HEK293 (cell line): ENCODE results near the gene NFKBIL1.
A peak's percentile ranks its signal among the peaks of the same experiment; 100 is the strongest.

Experiments used
- CTCF ChIA-PET: fragments of 350-600 bp; formaldehyde crosslinking; extraction: SDS; loops from one replicate; lab custom pipeline; 2021; ENCODE audit warnings: antibody characterized with exemption; lab: Yijun Ruan, JAX
- POLR2A ChIA-PET: fragments of 300-600 bp; formaldehyde crosslinking; extraction: SDS; loops from one replicate; lab custom pipeline; 2020; ENCODE audit warnings: antibody characterized with exemption, inconsistent platforms; lab: Yijun Ruan, JAX
- H3K27ac ChIP-seq: fragments of 200-500 bp; sonication (Bioruptor generic); 2 replicates; pipeline ENCODE4 v1.5.1; 2014; ENCODE audit warnings: low read depth, low read length, control low read depth, inconsistent platforms; ENCODE audit errors: extremely low read depth
- H3K36me3 ChIP-seq, 2 experiments: fragments of 200-500 bp in 1 of 2; sonication (Bioruptor generic) in 1 of 2; 1 replicate in 1 of 2; 2 replicates in 1 of 2; pipeline ENCODE4 v1.5.1; 2014 to 2017; ENCODE audit warnings: inconsistent platforms in 2 of 2, low read length in 2 of 2; ENCODE audit not compliant: control insufficient read depth in 2 of 2, insufficient read depth in 1 of 2
- H3K4me1 ChIP-seq: fragments of 200-500 bp; sonication (Bioruptor generic); 2 replicates; pipeline ENCODE4 v1.5.1; 2014; ENCODE audit warnings: mild to moderate bottlenecking, low read length, inconsistent platforms; ENCODE audit not compliant: control insufficient read depth, insufficient read depth
- H3K4me3 ChIP-seq: 2 replicates; pipeline ENCODE4 v1.5.1; 2011; ENCODE audit warnings: low read depth, mild to moderate bottlenecking, control low read depth, low read length, moderate library complexity
- H3K9me3 ChIP-seq: fragments of 200-500 bp; sonication (Bioruptor generic); 2 replicates; pipeline ENCODE4 v1.5.1; 2014; ENCODE audit warnings: low read depth, low read length, inconsistent platforms; ENCODE audit not compliant: control insufficient read depth, insufficient read depth
- GFI1B ChIP-seq: fragments of 450-650 bp; formaldehyde crosslinking; IDR thresholded peaks from 2 replicates; pipeline ENCODE4 v1.5.1; 2016; ENCODE audit warnings: missing biosample characterization, missing genetic modification characterization
- GLI4 ChIP-seq: fragments of 450-650 bp; formaldehyde crosslinking; IDR thresholded peaks from 2 replicates; pipeline ENCODE4 v1.5.1; 2016; ENCODE audit warnings: missing biosample characterization, missing genetic modification characterization
- KLF10 ChIP-seq: fragments of 450-650 bp; IDR thresholded peaks from 2 replicates; pipeline ENCODE4 v1.5.1; 2018; ENCODE audit warnings: missing biosample characterization, mild to moderate bottlenecking, missing genetic modification characterization
- PRDM10 ChIP-seq: fragments of 450-650 bp; formaldehyde crosslinking; IDR thresholded peaks from 2 replicates; pipeline ENCODE4 v1.5.1; 2016; ENCODE audit warnings: missing biosample characterization, missing genetic modification characterization
- PRDM4 ChIP-seq: fragments of 450-650 bp; formaldehyde crosslinking; IDR thresholded peaks from 2 replicates; pipeline ENCODE4 v1.5.1; 2017; ENCODE audit warnings: missing biosample characterization, missing genetic modification characterization
- REST ChIP-seq: fragments of 450-650 bp; formaldehyde crosslinking; IDR thresholded peaks from 2 replicates; pipeline ENCODE4 v1.5.1; 2016; ENCODE audit warnings: missing biosample characterization, missing genetic modification characterization
- SCRT1 ChIP-seq: fragments of 450-650 bp; formaldehyde crosslinking; IDR thresholded peaks from 2 replicates; pipeline ENCODE4 v1.5.1; 2016; ENCODE audit warnings: missing biosample characterization, missing genetic modification characterization, borderline replicate concordance
- ZBTB17 ChIP-seq: fragments of 450-650 bp; formaldehyde crosslinking; IDR thresholded peaks from 2 replicates; pipeline ENCODE4 v1.5.1; 2016; ENCODE audit warnings: missing biosample characterization, missing genetic modification characterization
- ZBTB21 ChIP-seq: fragments of 450-650 bp; formaldehyde crosslinking; IDR thresholded peaks from 2 replicates; pipeline ENCODE4 v1.5.1; 2017; ENCODE audit warnings: missing biosample characterization, missing genetic modification characterization
- ZBTB44 ChIP-seq: fragments of 450-650 bp; IDR thresholded peaks from 2 replicates; pipeline ENCODE4 v1.5.1; 2018; ENCODE audit warnings: missing biosample characterization, mild to moderate bottlenecking, missing genetic modification characterization
- ZNF16 ChIP-seq: fragments of 450-650 bp; formaldehyde crosslinking; IDR thresholded peaks from 2 replicates; pipeline ENCODE4 v1.5.1; 2016; ENCODE audit warnings: low read depth, missing biosample characterization, missing genetic modification characterization
- ZNF169 ChIP-seq: fragments of 450-650 bp; formaldehyde crosslinking; IDR thresholded peaks from 2 replicates; pipeline ENCODE4 v1.5.1; 2016; ENCODE audit warnings: missing biosample characterization, missing genetic modification characterization
- ZNF18 ChIP-seq: fragments of 450-650 bp; formaldehyde crosslinking; IDR thresholded peaks from 2 replicates; pipeline ENCODE4 v1.5.1; 2016; ENCODE audit warnings: missing biosample characterization, missing genetic modification characterization
- ZNF202 ChIP-seq: fragments of 450-650 bp; formaldehyde crosslinking; IDR thresholded peaks from 2 replicates; pipeline ENCODE4 v1.5.1; 2016; ENCODE audit warnings: missing biosample characterization, missing genetic modification characterization, borderline replicate concordance
- ZNF341 ChIP-seq: fragments of 450-650 bp; formaldehyde crosslinking; IDR thresholded peaks from 2 replicates; pipeline ENCODE4; 2016; ENCODE audit warnings: low read depth, missing biosample characterization, missing genetic modification characterization
- ZNF394 ChIP-seq: fragments of 450-650 bp; formaldehyde crosslinking; IDR thresholded peaks from 2 replicates; pipeline ENCODE4 v1.5.1; 2016; ENCODE audit warnings: missing biosample characterization, missing genetic modification characterization, mild to moderate bottlenecking, moderate library complexity, borderline replicate concordance
- ZNF501 ChIP-seq: fragments of 450-650 bp; formaldehyde crosslinking; IDR thresholded peaks from 2 replicates; pipeline ENCODE4 v1.5.1; 2016; ENCODE audit warnings: missing biosample characterization, missing genetic modification characterization
- ZNF510 ChIP-seq: fragments of 450-650 bp; formaldehyde crosslinking; IDR thresholded peaks from 2 replicates; pipeline ENCODE4 v1.5.1; 2018; ENCODE audit warnings: mild to moderate bottlenecking, missing genetic modification characterization, missing biosample characterization; ENCODE audit not compliant: insufficient replicate concordance
- ZNF530 ChIP-seq: fragments of 450-650 bp; formaldehyde crosslinking; IDR thresholded peaks from 2 replicates; pipeline ENCODE4 v1.5.1; 2016; ENCODE audit warnings: low read depth, missing biosample characterization, missing genetic modification characterization
- ZNF600 ChIP-seq: fragments of 450-650 bp; formaldehyde crosslinking; IDR thresholded peaks from 2 replicates; pipeline ENCODE4 v1.5.1; 2016; ENCODE audit warnings: missing biosample characterization, missing genetic modification characterization
- ZNF629 ChIP-seq: fragments of 450-650 bp; formaldehyde crosslinking; IDR thresholded peaks from 2 replicates; pipeline ENCODE4 v1.5.1; 2017; ENCODE audit warnings: missing biosample characterization, missing genetic modification characterization
- ZNF660 ChIP-seq: fragments of 450-650 bp; IDR thresholded peaks from 2 replicates; pipeline ENCODE4 v1.5.1; 2018; ENCODE audit warnings: missing biosample characterization, mild to moderate bottlenecking, missing genetic modification characterization
- ZNF701 ChIP-seq: fragments of 450-650 bp; formaldehyde crosslinking; IDR thresholded peaks from 2 replicates; pipeline ENCODE4 v1.5.1; 2016; ENCODE audit warnings: missing biosample characterization, missing genetic modification characterization
- ZNF768 ChIP-seq: fragments of 450-650 bp; formaldehyde crosslinking; IDR thresholded peaks from 2 replicates; pipeline ENCODE4 v1.5.1; 2018; ENCODE audit warnings: missing biosample characterization, mild to moderate bottlenecking, missing genetic modification characterization

NFKBIL1 gene

GRCh38 chr6:31528307-31528777, 19.1 kb upstream of the NFKBIL1 start:
- H3K36me3 ChIP-seq, result peaks cover 30 to 44% of the 10 kb centered on the region in 2 experiments
- H3K27ac ChIP-seq, result no peak overlapping the region

More at GRCh38 chr6:31528307-31528777, 19.1 kb upstream of the NFKBIL1 start:
- H3K9me3 ChIP-seq, result no peaks in the 10 kb centered on the region
- no peak overlapping the region for H3K4me3 ChIP-seq
- peaks cover 3% of the 10 kb centered on the region for H3K4me1 ChIP-seq
- CTCF ChIA-PET, result interaction anchor here (0.9 to 2.7 kb wide), 7 partner anchors 11 to 128 kb away, joined by 3 to 26 read pairs (median 3); partner anchors contain the start of gene DDX39B
- POLR2A ChIA-PET, result interaction anchor here (0.5 to 6.3 kb wide), 12 partner anchors 10 to 610 kb away, joined by 3 to 112 read pairs (median 8); partner anchors contain the start of genes ABHD16A, C6orf47, DDX39B and HSPA1B
- TF ChIP-seq ZNF169 (tag by site-specific recombination) (no peak), ZNF600 (peak; percentile 97), ZNF501 (tag by site-specific recombination) (no peak), SCRT1 (tag by site-specific recombination) (no peak), ZNF530 (tag by site-specific recombination) (no peak), PRDM4 (tag by site-specific recombination) (no peak), ZNF629 (tag by site-specific recombination) (no peak), ZNF510 (tag by site-specific recombination) (no peak), KLF10 (tag by site-specific recombination) (peak; percentile 14; the same call in 1 of the 2 replicates), ZNF341 (tag by site-specific recombination) (no peak), ZBTB44 (peak; percentile 60; the same call in 1 of the 2 replicates), ZNF18 (no peak), ZBTB17 (tag by site-specific recombination) (peak; percentile 78), ZNF202 (tag by site-specific recombination) (no peak), ZNF768 (no peak), GLI4 (tag by site-specific recombination) (no peak), ZNF16 (tag by site-specific recombination) (no peak), ZNF660 (peak; percentile 40; the same call in 1 of the 2 replicates), GFI1B (tag by site-specific recombination) (no peak), ZBTB21 (tag by site-specific recombination) (no peak), PRDM10 (tag by site-specific recombination) (peak; percentile 33), REST (tag by site-specific recombination) (no peak), ZNF394 (tag by site-specific recombination) (no peak), ZNF701 (tag by site-specific recombination) (no peak)
